Neuronal stem cell (in vitro differentiated cells): Measurements from ENCODE around the gene FOXE1.
A peak's percentile ranks its signal among the peaks of the same experiment; 100 is the strongest.

Source experiments
- DNase-seq: peaks from one replicate; pipeline ENCODE4 v3.0.0-alpha.2; 2013; ENCODE audit warnings: low spot score
- H2AFZ ChIP-seq: one replicate; pipeline ENCODE4 v1.6.1; 2013; ENCODE audit warnings: mild to moderate bottlenecking, low read length, inconsistent platforms
- H2AK5ac ChIP-seq: 2 replicates; pipeline ENCODE4 v1.6.1; 2013; ENCODE audit warnings: low read depth, mild to moderate bottlenecking, inconsistent platforms, low read length, moderate library complexity, mixed read lengths
- H2BK120ac ChIP-seq: 2 replicates; pipeline ENCODE4 v1.6.1; 2013; ENCODE audit warnings: low read depth, mild to moderate bottlenecking, inconsistent platforms, low read length, moderate library complexity, mixed read lengths
- H2BK12ac ChIP-seq: one replicate; pipeline ENCODE4 v1.6.1; 2013; ENCODE audit warnings: low read length, inconsistent platforms
- H2BK15ac ChIP-seq: 2 replicates; pipeline ENCODE4 v1.6.1; 2013; ENCODE audit warnings: mild to moderate bottlenecking, low read length, inconsistent platforms, mixed read lengths
- H2BK5ac ChIP-seq: one replicate; pipeline ENCODE4 v1.6.1; 2013; ENCODE audit warnings: inconsistent platforms, mild to moderate bottlenecking, low read length, moderate library complexity
- H3K14ac ChIP-seq: one replicate; pipeline ENCODE4 v1.6.1; 2013; ENCODE audit warnings: low read length, inconsistent platforms
- H3K18ac ChIP-seq: 2 replicates; pipeline ENCODE4 v1.6.1; 2013; ENCODE audit warnings: low read length, inconsistent platforms
- H3K23ac ChIP-seq: 2 replicates; pipeline ENCODE4 v1.6.1; 2013; ENCODE audit warnings: low read depth, mild to moderate bottlenecking, mixed read lengths, low read length, inconsistent platforms; ENCODE audit not compliant: poor library complexity
- H3K27ac ChIP-seq: replicated peaks from 3 replicates; pipeline ENCODE4 v1.5.1; 2013; ENCODE audit warnings: low read length, inconsistent platforms
- H3K27me3 ChIP-seq, 3 experiments: 2 replicates each; pipeline ENCODE4 v1.6.1; 2013; ENCODE audit warnings: low read length in 3 of 3, mild to moderate bottlenecking in 2 of 3, inconsistent platforms in 1 of 3, low read depth in 1 of 3, mixed read lengths in 1 of 3, moderate library complexity in 1 of 3; ENCODE audit not compliant: control insufficient read depth in 3 of 3, insufficient read depth in 3 of 3
- H3K36me3 ChIP-seq, 2 donors: replicated peaks in 1 of 2; 2 replicates each; pipeline ENCODE4 v1.6.1; 2013; ENCODE audit warnings: low read length in 2 of 2; ENCODE audit not compliant: control insufficient read depth in 2 of 2, insufficient read depth in 2 of 2
- H3K4ac ChIP-seq: 2 replicates; pipeline ENCODE4 v1.6.1; 2013; ENCODE audit warnings: inconsistent platforms, mild to moderate bottlenecking, low read length, moderate library complexity
- H3K4me1 ChIP-seq, 2 donors: 1 replicate in 1 of 2; 2 replicates in 1 of 2; pipeline ENCODE4 v1.6.1; 2013; ENCODE audit warnings: low read length in 2 of 2, low read depth in 1 of 2; ENCODE audit not compliant: control insufficient read depth in 2 of 2, insufficient read depth in 1 of 2
- H3K4me2 ChIP-seq: one replicate; pipeline ENCODE4 v1.6.1; 2013; ENCODE audit warnings: mild to moderate bottlenecking, low read length, inconsistent platforms; ENCODE audit not compliant: insufficient read depth, poor library complexity, severe bottlenecking
- H3K4me3 ChIP-seq, 2 donors: 2 replicates each; pipeline ENCODE4 v1.5.1; 2013; ENCODE audit warnings: low read length in 2 of 2, mild to moderate bottlenecking in 2 of 2, inconsistent platforms in 1 of 2, moderate library complexity in 1 of 2
- H3K79me1 ChIP-seq: one replicate; pipeline ENCODE4 v1.6.1; 2013; ENCODE audit warnings: low read depth, mild to moderate bottlenecking, inconsistent platforms, low read length, moderate library complexity
- H3K9ac ChIP-seq: one replicate; pipeline ENCODE4 v1.6.1; 2013; ENCODE audit warnings: mild to moderate bottlenecking, low read depth, low read length, inconsistent platforms; ENCODE audit not compliant: poor library complexity
- H3K9me3 ChIP-seq, 2 donors: replicated peaks in 1 of 2; 2 replicates each; pipeline versions ENCODE3 to v1.6.1; 2013; ENCODE audit warnings: low read length in 2 of 2, mild to moderate bottlenecking in 2 of 2, inconsistent platforms in 1 of 2, low read depth in 1 of 2, mixed read lengths in 1 of 2, moderate library complexity in 1 of 2; ENCODE audit not compliant: control insufficient read depth in 2 of 2, insufficient read depth in 1 of 2
- H4K8ac ChIP-seq: one replicate; pipeline ENCODE4 v1.6.1; 2013; ENCODE audit warnings: low read depth, mild to moderate bottlenecking, inconsistent platforms, low read length, moderate library complexity
- H4K91ac ChIP-seq: one replicate; pipeline ENCODE4 v1.6.1; 2013; ENCODE audit warnings: low read length, low read depth, mild to moderate bottlenecking, inconsistent platforms; ENCODE audit not compliant: poor library complexity
- WGBS, 2 donors: extraction: QIAGEN DNeasy Blood & Tissue Kit; methylation state at CpG; one replicate each; pipeline ENCODE4 v1.1.7; 2013; ENCODE audit warnings: missing lambda C conversion rate in 2 of 2, mixed read lengths in 1 of 2; ENCODE audit not compliant: insufficient read length in 2 of 2, insufficient replicate concordance in 1 of 2; ENCODE audit errors: extremely low coverage in 2 of 2; 5-methylcytosine and 5-hydroxymethylcytosine counted together

Gene FOXE1

DNA sequence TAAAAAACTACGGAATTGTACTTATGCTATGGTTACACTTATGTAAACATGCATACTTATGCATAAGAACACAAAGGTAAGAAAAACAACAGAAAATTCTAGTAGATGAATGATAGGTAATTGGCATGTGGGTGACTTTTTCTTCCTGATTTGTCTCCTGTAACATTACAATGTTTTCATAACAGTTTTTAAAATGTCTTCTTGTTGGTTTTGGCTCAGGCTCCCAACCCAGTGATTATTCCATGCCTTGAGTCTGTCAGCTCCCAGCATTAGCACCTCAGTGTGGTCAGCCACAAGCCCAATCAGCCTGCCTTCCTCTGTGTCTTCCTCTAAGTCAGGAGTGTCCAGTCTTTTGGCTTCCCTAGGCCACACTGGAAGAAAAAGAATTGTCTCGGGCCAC lies 7.9 kb upstream of the FOXE1 start:
- DNase-seq = no peak
- Histone ChIP-seq H3K9ac (no peak overlapping the region), H2AFZ (no peak overlapping the region), H4K91ac (no peak overlapping the region), H3K14ac (no peak overlapping the region), H3K18ac (no peak overlapping the region), H2BK5ac (no peak overlapping the region), H2AK5ac (no peak overlapping the region), H4K8ac (no peak overlapping the region), H3K9me3 (no peaks in the 10 kb centered on the region), H3K23ac (no peak overlapping the region), H2BK120ac (no peak overlapping the region), H3K4ac (no peak overlapping the region), H3K27me3 (peaks cover 33 to 67% (median 46%) of the 10 kb centered on the region in 3 experiments), H3K4me2 (no peak overlapping the region), H3K4me3 (no peak overlapping the region), H3K4me1 (peaks cover 2 to 7% of the 10 kb centered on the region in 2 donors), H3K27ac (no peak overlapping the region), H3K36me3 (no peaks in the 10 kb centered on the region), H2BK12ac (no peak overlapping the region), H3K79me1 (no peaks in the 10 kb centered on the region), H2BK15ac (no peak overlapping the region)
- WGBS, 2 donors = no CpG with 5 or more reads among the region's 2 CpGs

DNA sequence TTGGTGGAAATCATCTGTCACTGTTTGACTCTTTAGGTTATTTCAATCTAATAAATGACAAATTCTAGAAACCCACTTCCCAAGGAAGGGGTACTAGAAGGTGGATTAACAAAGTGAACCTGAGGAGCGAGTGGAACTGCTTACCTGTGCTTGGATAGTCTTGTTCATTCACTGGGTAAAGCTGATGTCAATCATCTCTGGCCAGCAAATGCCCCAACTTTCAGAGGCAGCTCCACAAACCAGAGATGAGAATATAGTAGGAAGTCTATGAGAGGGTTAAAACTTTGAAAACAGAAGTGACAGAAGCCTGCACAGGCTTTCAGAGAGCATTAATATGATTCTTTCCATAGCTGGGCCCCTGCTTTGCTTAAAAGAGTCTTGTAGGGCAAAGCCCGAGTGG lies 7.3 kb upstream of the FOXE1 start:
- Histone ChIP-seq H3K9me3 (no peaks in the 10 kb centered on the region), H3K18ac (no peak overlapping the region), H3K4me2 (no peak overlapping the region), H3K27me3 (peaks cover 34 to 71% (median 51%) of the 10 kb centered on the region in 3 experiments), H3K4me3 (no peak overlapping the region), H3K36me3 (no peaks in the 10 kb centered on the region), H3K27ac (no peak overlapping the region), H2AK5ac (no peak overlapping the region), H4K91ac (no peak overlapping the region), H3K23ac (no peak overlapping the region), H2BK12ac (no peak overlapping the region), H4K8ac (no peak overlapping the region), H2BK120ac (no peak overlapping the region), H3K14ac (no peak overlapping the region), H2BK15ac (no peak overlapping the region), H3K9ac (no peak overlapping the region), H2BK5ac (no peak overlapping the region), H2AFZ (no peak overlapping the region), H3K4me1 (peaks cover 2 to 7% of the 10 kb centered on the region in 2 donors), H3K4ac (no peak overlapping the region), H3K79me1 (no peaks in the 10 kb centered on the region)
- WGBS, 2 donors = no CpG with 5 or more reads among the region's 2 CpGs
- no peak for DNase-seq

DNA sequence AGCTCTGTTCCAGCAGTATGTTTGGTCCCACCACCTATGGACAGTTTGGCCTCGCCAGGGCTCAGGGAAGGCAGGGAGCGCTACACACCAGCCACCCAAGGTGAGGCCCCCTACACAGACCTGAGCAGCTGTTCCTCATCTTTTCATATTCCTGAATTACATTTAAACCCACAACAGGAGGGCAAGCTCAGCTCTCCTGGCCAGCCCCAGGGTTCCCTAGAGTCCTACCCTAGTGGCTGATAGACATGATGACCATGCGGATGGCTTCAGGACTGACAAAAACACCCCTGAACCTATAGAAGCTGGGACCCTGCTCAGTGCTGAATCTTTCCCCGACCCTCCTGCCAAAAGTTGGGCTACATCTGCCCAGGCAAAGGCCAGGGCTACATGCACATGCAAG lies 6.7 kb upstream of the FOXE1 start:
- Histone ChIP-seq H3K4me3 (no peak overlapping the region), H2BK5ac (no peak overlapping the region), H3K9me3 (no peaks in the 10 kb centered on the region), H2BK15ac (no peak overlapping the region), H2AK5ac (no peak overlapping the region), H3K14ac (peak overlapping the region; percentile 23), H3K36me3 (no peaks in the 10 kb centered on the region), H4K8ac (no peak overlapping the region), H3K9ac (no peak overlapping the region), H4K91ac (no peak overlapping the region), H3K4ac (no peak overlapping the region), H3K23ac (peak overlapping the region; percentile 39), H3K4me1 (peaks cover 2 to 7% of the 10 kb centered on the region in 2 donors), H3K4me2 (no peak overlapping the region), H3K18ac (no peak overlapping the region), H2AFZ (no peak overlapping the region), H3K79me1 (no peaks in the 10 kb centered on the region), H2BK12ac (no peak overlapping the region), H3K27ac (no peak overlapping the region), H2BK120ac (no peak overlapping the region), H3K27me3 (peaks cover 34 to 72% (median 56%) of the 10 kb centered on the region in 3 experiments)
- no CpG with 5 or more reads among the region's 4 CpGs for WGBS, 2 donors
- no peak for DNase-seq

DNA sequence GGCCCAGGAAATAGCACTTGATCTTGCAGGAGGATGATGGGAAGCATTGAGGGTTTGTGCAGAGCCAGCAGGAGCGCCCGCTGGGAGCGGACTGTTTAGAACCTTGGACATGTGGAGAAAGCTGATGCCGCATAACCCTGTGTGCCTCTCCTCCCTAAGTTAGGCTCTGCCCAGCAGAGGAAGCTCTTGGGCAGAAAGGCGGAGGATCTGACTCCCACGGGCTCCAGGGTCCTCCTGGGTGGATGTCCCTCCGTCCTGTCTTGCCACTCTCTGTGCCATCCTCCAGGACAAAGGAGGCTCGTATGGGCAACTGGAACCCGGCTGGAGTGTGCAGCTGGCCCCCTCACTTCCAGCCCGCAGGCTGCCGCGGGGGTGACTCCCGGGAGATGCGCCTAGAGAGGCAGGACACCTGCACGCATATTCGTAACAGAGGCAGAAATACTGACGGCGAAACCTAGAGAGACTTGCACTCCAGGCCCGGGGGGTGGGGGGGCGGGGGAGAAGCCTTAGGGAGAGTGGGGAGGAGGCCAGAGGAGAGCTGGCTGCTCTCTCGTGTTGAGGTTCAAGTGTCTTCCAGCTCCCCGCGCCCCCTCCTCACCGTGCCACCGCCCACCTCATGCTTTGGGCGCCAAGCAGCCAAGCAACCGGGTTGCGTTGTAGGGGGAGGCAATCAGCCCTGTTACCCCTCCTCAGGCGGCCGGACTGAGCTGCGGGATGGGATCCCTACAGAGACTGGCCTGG lies 5.4 kb upstream of the FOXE1 start:
- H3K18ac ChIP-seq = peak overlapping the region; percentile 74
- H2BK15ac ChIP-seq = peak overlapping the region; percentile 31
- peaks cover 0 to 3% of the 10 kb centered on the region in 2 donors for H3K9me3 ChIP-seq
- H3K4me1 ChIP-seq = peaks cover 2 to 7% of the 10 kb centered on the region in 2 donors
- no peak overlapping the region for H4K8ac ChIP-seq
- no peak overlapping the region for H3K27ac ChIP-seq
- no peak overlapping the region for H2BK5ac ChIP-seq
- DNase-seq = no peak
- H2AK5ac ChIP-seq = no peak overlapping the region
- no peak overlapping the region for H3K4me3 ChIP-seq
- peak overlapping the region; percentile 32 for H3K4me2 ChIP-seq
- H3K79me1 ChIP-seq = no peaks in the 10 kb centered on the region
- no peak overlapping the region for H2BK12ac ChIP-seq
- peak overlapping the region; percentile 82 for H3K23ac ChIP-seq
- no peak overlapping the region for H3K14ac ChIP-seq
- WGBS, 2 donors = no CpG with 5 or more reads among the region's 31 CpGs
- no peaks in the 10 kb centered on the region for H3K36me3 ChIP-seq
- H3K9ac ChIP-seq = peak overlapping the region; percentile 14
- H4K91ac ChIP-seq = no peak overlapping the region
- H3K27me3 ChIP-seq = peaks cover 45 to 85% (median 69%) of the 10 kb centered on the region in 3 experiments
- no peak overlapping the region for H2BK120ac ChIP-seq
- H3K4ac ChIP-seq = no peak overlapping the region
- H2AFZ ChIP-seq = no peak overlapping the region
